IMR-90 (cell line): ENCODE results near the gene GLMP. TPM values are rescaled to one million over a fixed set of nuclear protein-coding genes. Genes with fewer than 3 reads are reported as not detected.

ENCODE experiments used
- ATAC-seq: fragments of 200-7000 bp; cut with Tn5 transposase; 2 replicates; pipeline ENCODE4 v1.9.1; 2020; ENCODE audit warnings: low read depth, mild to moderate bottlenecking, moderate library complexity
- BruUV-seq: library from RNA; stranded (reverse); fragments of 400-500 nt; replicated peaks from 2 replicates; lab custom pipeline; 2021; lab: Mats Ljungman, UMichigan
- CTCF ChIA-PET: fragments of 300-600 bp; formaldehyde crosslinking; extraction: SDS; loops from one replicate; lab custom pipeline; 2021; ENCODE audit warnings: antibody characterized with exemption; lab: Yijun Ruan, JAX
- POLR2A ChIA-PET: fragments of 300-600 bp; sonication (Branson Sonifier 250); formaldehyde crosslinking; loops from one replicate; lab custom pipeline; 2022; ENCODE audit warnings: antibody characterized with exemption; ENCODE audit not compliant: unreplicated experiment; lab: Charles Lee
- DNase-seq: peaks from one replicate; pipeline ENCODE4 v3.0.0; 2013
- H2AFZ ChIP-seq: replicated peaks from 2 replicates; pipeline ENCODE3; 2013; ENCODE audit warnings: low read length, mild to moderate bottlenecking; ENCODE audit not compliant: poor library complexity
- H2AK5ac ChIP-seq: 2 replicates; pipeline ENCODE4 v1.6.1; 2013; ENCODE audit warnings: low read depth, low read length, inconsistent platforms
- H2AK9ac ChIP-seq: replicated peaks from 2 replicates; pipeline ENCODE3; 2013; ENCODE audit warnings: mild to moderate bottlenecking, low read depth, low read length, moderate library complexity; ENCODE audit not compliant: poor library complexity
- H2BK120ac ChIP-seq: 2 replicates; pipeline ENCODE4 v1.6.1; 2013; ENCODE audit warnings: low read depth, low read length, inconsistent platforms
- H2BK15ac ChIP-seq: 3 replicates; pipeline ENCODE4 v1.6.1; 2013; ENCODE audit warnings: low read depth, low read length, inconsistent platforms
- H2BK20ac ChIP-seq: 2 replicates; pipeline ENCODE4 v1.6.1; 2013; ENCODE audit warnings: low read depth, mild to moderate bottlenecking, inconsistent platforms, low read length, moderate library complexity
- H2BK5ac ChIP-seq: 2 replicates; pipeline ENCODE4 v1.6.1; 2013; ENCODE audit warnings: mild to moderate bottlenecking, low read depth, low read length, inconsistent platforms; ENCODE audit not compliant: poor library complexity, severe bottlenecking
- H3K14ac ChIP-seq: replicated peaks from 2 replicates; pipeline ENCODE4 v1.6.1; 2013; ENCODE audit warnings: low read depth, low read length, inconsistent platforms
- H3K18ac ChIP-seq: 2 replicates; pipeline ENCODE4 v1.6.1; 2013; ENCODE audit warnings: low read depth, low read length, control low read depth
- H3K23ac ChIP-seq: 2 replicates; pipeline ENCODE4 v1.6.1; 2013; ENCODE audit warnings: low read depth, low read length, inconsistent platforms
- H3K27ac ChIP-seq: 2 replicates; pipeline ENCODE4 v1.5.1; 2013; ENCODE audit warnings: mild to moderate bottlenecking, control low read depth, low read length; ENCODE audit not compliant: insufficient read depth
- H3K27me3 ChIP-seq: 2 replicates; pipeline ENCODE4 v1.6.1; 2013; ENCODE audit warnings: low read length; ENCODE audit not compliant: control insufficient read depth, insufficient read depth
- H3K36me3 ChIP-seq: 2 replicates; pipeline ENCODE4 v1.6.1; 2013; ENCODE audit warnings: low read length, mixed read lengths; ENCODE audit not compliant: control insufficient read depth, insufficient read depth
- H3K4ac ChIP-seq: 2 replicates; pipeline ENCODE4 v1.6.1; 2013; ENCODE audit warnings: low read depth, low read length, inconsistent platforms
- H3K4me1 ChIP-seq: 2 replicates; pipeline ENCODE4 v1.6.1; 2013; ENCODE audit warnings: low read length, mixed read lengths; ENCODE audit not compliant: control insufficient read depth, insufficient read depth
- H3K4me2 ChIP-seq: 2 replicates; pipeline ENCODE4 v1.6.1; 2013; ENCODE audit warnings: low read depth, mild to moderate bottlenecking, control low read depth, low read length, moderate library complexity
- H3K4me3 ChIP-seq: 2 replicates; pipeline ENCODE4 v1.5.1; 2013; ENCODE audit warnings: low read depth, mild to moderate bottlenecking, control low read depth, low read length, moderate library complexity; ENCODE audit not compliant: insufficient read depth
- H3K56ac ChIP-seq: 2 replicates; pipeline ENCODE4 v1.6.1; 2013; ENCODE audit warnings: low read length, inconsistent platforms; ENCODE audit not compliant: insufficient read depth; ENCODE audit errors: extremely low read depth
- H3K79me1 ChIP-seq, 2 experiments: 2 replicates each; pipeline ENCODE4 v1.6.1; 2013; ENCODE audit warnings: low read length in 2 of 2, inconsistent platforms in 1 of 2, low read depth in 1 of 2
- H3K9ac ChIP-seq: 2 replicates; pipeline ENCODE4 v1.6.1; 2013; ENCODE audit warnings: low read depth, low read length, control low read depth
- H3K9me1 ChIP-seq: 2 replicates; pipeline ENCODE4 v1.6.1; 2013; ENCODE audit warnings: low read length, inconsistent platforms; ENCODE audit not compliant: insufficient read depth
- H3K9me3 ChIP-seq: 2 replicates; pipeline ENCODE4 v1.6.1; 2013; ENCODE audit warnings: low read length; ENCODE audit not compliant: control insufficient read depth, insufficient read depth
- H4K20me1 ChIP-seq: 2 replicates; pipeline ENCODE4 v1.6.1; 2013; ENCODE audit warnings: low read length, inconsistent platforms; ENCODE audit not compliant: insufficient read depth
- H4K5ac ChIP-seq: 2 replicates; pipeline ENCODE4 v1.6.1; 2013; ENCODE audit warnings: mild to moderate bottlenecking, low read depth, low read length, control low read depth
- H4K8ac ChIP-seq, 2 experiments: 2 replicates each; pipeline ENCODE4 v1.6.1; 2013; ENCODE audit warnings: low read depth in 2 of 2, low read length in 2 of 2, control low read depth in 1 of 2, inconsistent platforms in 1 of 2
- H4K91ac ChIP-seq: 2 replicates; pipeline ENCODE4 v1.6.1; 2013; ENCODE audit warnings: low read depth, low read length, inconsistent platforms; ENCODE audit not compliant: insufficient read depth
- FOS ChIP-seq: fragments of 150-350 bp; IDR thresholded peaks from 2 replicates; pipeline ENCODE4 v1.6.1; 2016; ENCODE audit warnings: low read depth, low read length
- MAZ ChIP-seq: IDR thresholded peaks from 2 replicates; pipeline ENCODE4 v1.6.1; 2012; ENCODE audit warnings: low read depth, mild to moderate bottlenecking, low read length, improper control_type of control experiment, moderate library complexity, borderline replicate concordance
- MXI1 ChIP-seq: IDR thresholded peaks from 2 replicates; pipeline ENCODE4 v1.6.1; 2012; ENCODE audit warnings: low read depth, mild to moderate bottlenecking, low read length, moderate library complexity, borderline replicate concordance
- NFE2L2 ChIP-seq: fragments of 150-350 bp; IDR thresholded peaks from 2 replicates; pipeline ENCODE4 v1.6.1; 2016; ENCODE audit warnings: low read depth, mild to moderate bottlenecking, low read length
- POLR2A ChIP-seq: IDR thresholded peaks from 2 replicates; pipeline ENCODE4 v1.6.1; 2012; ENCODE audit warnings: mild to moderate bottlenecking, low read depth, low read length
- RFX5 ChIP-seq: IDR thresholded peaks from 2 replicates; pipeline ENCODE4 v1.8.0; 2012; ENCODE audit warnings: low read depth, mild to moderate bottlenecking, low read length, moderate library complexity
- WGBS, 2 experiments: methylation state at CpG; one replicate each; pipeline versions ENCODE4 v1.1.5 to v1.1.7; 2013; ENCODE audit warnings: missing lambda C conversion rate in 2 of 2; ENCODE audit not compliant: insufficient read length in 1 of 2; ENCODE audit errors: extremely low coverage in 2 of 2; 5-methylcytosine and 5-hydroxymethylcytosine counted together
- dilution Hi-C: fragments of 300-500 bp; cut with HindIII; formaldehyde crosslinking; loops from one replicate; pipeline ENCODE4 v1.14.3; 2018; ENCODE audit warnings: low sequenced_read_pairs; ENCODE audit not compliant: unreplicated experiment
- in situ Hi-C: fragments of 300-500 bp; cut with MboI; formaldehyde crosslinking; loops from 3 replicates; pipeline ENCODE4 v1.14.3; 2019; ENCODE audit warnings: low sequenced_read_pairs, inconsistent platforms, mixed read lengths
- intact Hi-C: fragments of 100-400 bp; cut with micrococcal nuclease; formaldehyde crosslinking; loops from 2 replicates; pipeline ENCODE4 v1.10.0; 2022
- polyA plus RNA-seq, 3 experiments: library from polyadenylated mRNA; depleted of rRNA; stranded (reverse); fragments of >200 nt; gene quantifications; 2 replicates each; pipeline ENCODE4 v1.2.3, GENCODE V29; 2012; ENCODE audit warnings: low replicate concordance in 1 of 3
- total RNA-seq: library from RNA; depleted of rRNA; stranded (reverse); fragments of >200 nt; gene quantifications from 2 replicates; pipeline ENCODE4 v1.2.3, GENCODE V29; 2012
- TF ChIP-seq, protein P1 (sequence below): fragments of 150-350 bp; IDR thresholded peaks from 2 replicates; pipeline ENCODE4 v1.6.1; 2017; ENCODE audit warnings: mild to moderate bottlenecking, antibody characterized with exemption, low read length, low read depth

GLMP gene
- total and polyA plus RNA-seq, 2 of the 4 experiments (the other 2 are of a cell fraction): 32.6 to 43.1 TPM

- Histone ChIP-seq H2BK20ac (no peak overlapping the region), H3K9ac (peak overlapping the region; percentile 80), H3K56ac (peak overlapping the region; percentile 73), H4K8ac (peak overlapping the region; percentile 44 to 91), H4K91ac (peak overlapping the region; percentile 83), H3K23ac (peak overlapping the region; percentile 96), H3K9me1 (no peaks in the 10 kb centered on the region; the same call in 1 of the 2 replicates), H3K27ac (peak overlapping the region; percentile 72), H2AK5ac (peak overlapping the region; percentile 78; the same call in 1 of the 2 replicates), H2BK15ac (no peak overlapping the region), H2BK120ac (peak overlapping the region; percentile 22; the same call in 1 of the 2 replicates), H2AK9ac (peak overlapping the region; percentile 98), H3K9me3 (no peaks in the 10 kb centered on the region), H3K4me3 (peak overlapping the region; percentile 59), H3K4me2 (peak overlapping the region; percentile 94), H3K14ac (peak overlapping the region; percentile 96), H3K36me3 (peaks cover 21% of the 10 kb centered on the region), H2BK5ac (peak overlapping the region; percentile 53), H3K18ac (no peak overlapping the region), H3K27me3 (no peaks in the 10 kb centered on the region), H3K4me1 (no peaks in the 10 kb centered on the region; the same call in 1 of the 2 replicates), H4K20me1 (peaks cover 13% of the 10 kb centered on the region), H3K79me1 (peaks cover 9 to 47% of the 10 kb centered on the region in 2 experiments; a peak in 3 of 4 replicates), H4K5ac (no peak overlapping the region), H3K4ac (peak overlapping the region; percentile 96), H2AFZ (peak overlapping the region; percentile 96)
- ChIA-PET POLR2A (interaction anchor here (0.6 to 0.7 kb wide), 2 partner anchors 10 to 15 kb away, joined by 4 to 8 read pairs; no protein-coding TSS in a partner anchor), CTCF (interaction anchor here (0.8 kb wide), 1 partner anchor 12 kb away, joined by 3 read pairs; no protein-coding TSS in a partner anchor)
- WGBS, 2 experiments: 74% methylated on average over 12 of the region's 34 CpGs; no CpG with 5 or more reads in 1 of the 2 experiments
- DNase-seq (peak; percentile 4), ATAC-seq (no peak)
- intact Hi-C loops (no loop called here), in situ Hi-C loops (no loop called here), dilution Hi-C loops (no loop called here)
- TF ChIP-seq RFX5 (no peak), MAZ (no peak), POLR2A (no peak), FOS (no peak), MXI1 (no peak), NFE2L2 (no peak)
- TF ChIP-seq, protein P1, sequence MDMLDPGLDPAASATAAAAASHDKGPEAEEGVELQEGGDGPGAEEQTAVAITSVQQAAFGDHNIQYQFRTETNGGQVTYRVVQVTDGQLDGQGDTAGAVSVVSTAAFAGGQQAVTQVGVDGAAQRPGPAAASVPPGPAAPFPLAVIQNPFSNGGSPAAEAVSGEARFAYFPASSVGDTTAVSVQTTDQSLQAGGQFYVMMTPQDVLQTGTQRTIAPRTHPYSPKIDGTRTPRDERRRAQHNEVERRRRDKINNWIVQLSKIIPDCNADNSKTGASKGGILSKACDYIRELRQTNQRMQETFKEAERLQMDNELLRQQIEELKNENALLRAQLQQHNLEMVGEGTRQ: no peak
- BruUV-seq: no TSS peak
These were observed 41.8 kb upstream of the GLMP start for GRCh38 chr1:156337052-156337887.
